ENCODE measurements around the gene TNFRSF9. TPM values are rescaled to one million over a fixed set of nuclear protein-coding genes. Genes with fewer than 3 reads are reported as not detected.

TNFRSF9 gene
- polyA plus RNA-seq, 4 donors: 0.10 to 0.17 (median 0.15) TPM

- DNase-seq (ENCODE audit: low read depth in 4 of 4, low spot score in 2 of 4): no peak
These were observed 61.4 kb downstream of the TNFRSF9 start for GRCh38 chr1:7879228-7879627.

GRCh38 chr1:7878027-7878426 lies 62.6 kb downstream of the TNFRSF9 start:
- no peak for DNase-seq (ENCODE audit: low read depth in 4 of 4, low spot score in 2 of 4)

- no peak for DNase-seq (ENCODE audit: low read depth in 4 of 4, low spot score in 2 of 4)
These were observed 66.5 kb downstream of the TNFRSF9 start for GRCh38 chr1:7873801-7874795.

GRCh38 chr1:7871136-7871535 lies 69.5 kb downstream of the TNFRSF9 start:
- DNase-seq (ENCODE audit: low read depth in 4 of 4, low spot score in 2 of 4): no peak

- DNase-seq (ENCODE audit: low read depth in 4 of 4, low spot score in 2 of 4): no peak
These were observed 71.3 kb downstream of the TNFRSF9 start for GRCh38 chr1:7869136-7869920.

GRCh38 chr1:7868070-7868780 lies 72.4 kb downstream of the TNFRSF9 start:
- no peak for DNase-seq (ENCODE audit: low read depth in 4 of 4, low spot score in 2 of 4)

- DNase-seq (ENCODE audit: low read depth in 4 of 4, low spot score in 2 of 4): no peak
These were observed 74.7 kb downstream of the TNFRSF9 start for GRCh38 chr1:7865978-7866377.

Other genes with a start within 250 kb of the TNFRSF9 start
- 100 to 1,000 TPM in 2 of 4 donors, 10 to 100 TPM in 2; 93.9 to 108 (median 101) TPM for gene VAMP3, start 169.5 kb downstream of the TNFRSF9 start, polyA plus RNA-seq (ENCODE audit: insufficient read length in 4 of 4)
- gene PER3, start 156.5 kb downstream of the TNFRSF9 start, polyA plus RNA-seq (ENCODE audit: insufficient read length in 4 of 4): 10 to 100 TPM; 11.5 to 16.5 (median 14.3) TPM
- under 1 TPM in 1 of 4 donors, not detected in 3; 0.61 TPM for gene UTS2, start 87.8 kb downstream of the TNFRSF9 start, polyA plus RNA-seq (ENCODE audit: insufficient read length in 4 of 4)
- 100 to 1,000 TPM; 280 to 378 (median 329) TPM for gene PARK7, start 20.9 kb upstream of the TNFRSF9 start, polyA plus RNA-seq (ENCODE audit: insufficient read length in 4 of 4)
- 10 to 100 TPM; 18.9 to 24.8 (median 20.6) TPM for gene ERRFI1, start 85.5 kb upstream of the TNFRSF9 start, polyA plus RNA-seq (ENCODE audit: insufficient read length in 4 of 4)

All from left renal cortex interstitium (tissue), 4 donors.